Kidney epithelial cell (primary cell): ENCODE results near the gene MRPL21. TPM values are rescaled to one million over a fixed set of nuclear protein-coding genes. Genes with fewer than 3 reads are reported as not detected.
"Not testable (repeated sequence)": the region's sequence is repeated elsewhere in the genome, so short reads cannot be mapped to it uniquely, and the experiment has no call there.

Experiments used
- DNase-seq: peaks from one replicate; pipeline ENCODE4 v3.0.0-alpha.2; 2010; ENCODE audit warnings: low read depth
- H3K27me3 ChIP-seq: 2 replicates; pipeline ENCODE4 v1.6.0; 2011; ENCODE audit warnings: low read length; ENCODE audit not compliant: control insufficient read depth, insufficient read depth
- H3K36me3 ChIP-seq: 2 replicates; pipeline ENCODE4 v1.5.1; 2011; ENCODE audit warnings: low read length; ENCODE audit not compliant: control insufficient read depth, insufficient read depth
- H3K4me3 ChIP-seq: 2 replicates; pipeline ENCODE4 v1.5.1; 2011; ENCODE audit warnings: low read depth, mild to moderate bottlenecking, control low read depth, low read length
- total RNA-seq: library from RNA; depleted of rRNA; stranded (reverse); fragments of >200 nt; gene quantifications from 2 replicates; pipeline ENCODE4 v1.2.3, GENCODE V29; 2015
- TF ChIP-seq, protein P1 (sequence below): IDR thresholded peaks from 2 replicates; pipeline ENCODE4 v1.5.1; 2011; ENCODE audit warnings: mild to moderate bottlenecking, moderate library complexity, low read length, control low read depth, inconsistent platforms; ENCODE audit not compliant: insufficient read depth, poor library complexity, severe bottlenecking

The MRPL21 gene
- total RNA-seq, 1 donor from 2014 or later = 84.3 TPM

DNA sequence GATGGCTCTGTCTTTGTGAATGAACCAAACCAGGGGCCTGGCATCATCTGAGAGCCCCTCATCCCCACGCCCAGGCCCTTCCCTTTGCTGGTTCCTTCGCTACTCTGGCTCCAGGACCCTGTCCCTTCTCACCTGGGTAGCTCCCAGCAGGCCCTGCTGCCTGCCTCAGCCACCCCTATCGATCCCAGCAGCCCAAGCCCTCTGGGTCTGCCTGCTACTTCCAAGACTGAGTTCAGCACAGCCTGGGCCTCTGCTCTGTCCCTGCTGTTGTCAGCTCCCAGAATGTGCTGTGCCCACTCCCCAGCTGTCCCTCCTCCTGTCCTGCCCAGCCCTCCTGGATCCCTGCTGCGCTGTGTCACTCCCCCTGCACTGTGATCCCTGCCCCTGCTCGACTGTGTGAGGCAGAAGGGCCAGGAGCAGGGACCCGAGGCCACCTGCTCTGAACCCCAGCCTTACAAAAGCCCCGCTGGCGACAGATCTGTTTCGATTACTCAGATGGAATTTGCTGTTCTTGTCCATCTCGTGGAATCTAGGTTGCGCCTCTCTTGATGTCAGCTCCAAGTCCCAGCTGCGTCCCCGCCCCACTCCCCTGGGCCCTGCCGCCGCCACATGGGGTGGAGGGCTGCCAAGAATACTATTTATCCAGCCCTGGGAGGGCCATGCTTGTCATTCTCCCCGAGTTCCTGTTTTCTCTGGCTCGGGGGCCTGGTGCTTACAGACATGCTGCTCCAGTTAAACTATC lies 13.0 kb downstream of the MRPL21 start:
- Histone ChIP-seq H3K27me3 (no peaks in the 10 kb centered on the region), H3K4me3 (no peak overlapping the region), H3K36me3 (peaks cover 3% of the 10 kb centered on the region)
- TF ChIP-seq, protein P1, sequence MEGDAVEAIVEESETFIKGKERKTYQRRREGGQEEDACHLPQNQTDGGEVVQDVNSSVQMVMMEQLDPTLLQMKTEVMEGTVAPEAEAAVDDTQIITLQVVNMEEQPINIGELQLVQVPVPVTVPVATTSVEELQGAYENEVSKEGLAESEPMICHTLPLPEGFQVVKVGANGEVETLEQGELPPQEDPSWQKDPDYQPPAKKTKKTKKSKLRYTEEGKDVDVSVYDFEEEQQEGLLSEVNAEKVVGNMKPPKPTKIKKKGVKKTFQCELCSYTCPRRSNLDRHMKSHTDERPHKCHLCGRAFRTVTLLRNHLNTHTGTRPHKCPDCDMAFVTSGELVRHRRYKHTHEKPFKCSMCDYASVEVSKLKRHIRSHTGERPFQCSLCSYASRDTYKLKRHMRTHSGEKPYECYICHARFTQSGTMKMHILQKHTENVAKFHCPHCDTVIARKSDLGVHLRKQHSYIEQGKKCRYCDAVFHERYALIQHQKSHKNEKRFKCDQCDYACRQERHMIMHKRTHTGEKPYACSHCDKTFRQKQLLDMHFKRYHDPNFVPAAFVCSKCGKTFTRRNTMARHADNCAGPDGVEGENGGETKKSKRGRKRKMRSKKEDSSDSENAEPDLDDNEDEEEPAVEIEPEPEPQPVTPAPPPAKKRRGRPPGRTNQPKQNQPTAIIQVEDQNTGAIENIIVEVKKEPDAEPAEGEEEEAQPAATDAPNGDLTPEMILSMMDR = no peak
- DNase-seq = no peak

DNA sequence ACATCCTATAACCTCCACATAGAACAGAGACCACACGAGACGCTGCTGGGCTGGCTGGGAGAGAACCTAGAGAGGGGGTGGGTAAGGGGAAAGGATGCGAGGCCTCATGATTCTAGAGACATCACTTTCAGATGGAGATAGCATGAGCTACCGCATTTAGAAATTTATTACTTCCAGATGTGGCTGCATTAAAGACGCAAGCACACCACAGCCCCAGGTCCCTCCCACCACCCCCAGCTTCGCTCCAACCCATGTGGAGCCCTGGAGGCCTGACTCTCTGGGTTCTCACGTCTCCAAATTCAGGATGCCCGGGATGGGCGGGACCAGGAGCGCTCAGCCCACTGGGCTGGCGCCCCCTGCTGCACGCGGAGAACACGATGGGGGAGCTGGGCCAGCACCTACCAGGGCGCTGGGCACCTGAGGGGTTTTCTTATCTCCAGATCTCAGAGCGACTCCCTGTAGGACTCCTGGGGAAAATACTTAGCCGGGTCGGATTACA lies 13.6 kb downstream of the MRPL21 start:
- H3K36me3 ChIP-seq = peaks cover 3% of the 10 kb centered on the region
- no peaks in the 10 kb centered on the region for H3K27me3 ChIP-seq
- no peak for DNase-seq
- no peak overlapping the region for H3K4me3 ChIP-seq
- TF ChIP-seq, protein P1 = peak; percentile 60

- not testable (repeated sequence) for H3K27me3 ChIP-seq
These were observed 18.8 kb downstream of the MRPL21 start for GRCh38 chr11:68884827-68885226.

DNA sequence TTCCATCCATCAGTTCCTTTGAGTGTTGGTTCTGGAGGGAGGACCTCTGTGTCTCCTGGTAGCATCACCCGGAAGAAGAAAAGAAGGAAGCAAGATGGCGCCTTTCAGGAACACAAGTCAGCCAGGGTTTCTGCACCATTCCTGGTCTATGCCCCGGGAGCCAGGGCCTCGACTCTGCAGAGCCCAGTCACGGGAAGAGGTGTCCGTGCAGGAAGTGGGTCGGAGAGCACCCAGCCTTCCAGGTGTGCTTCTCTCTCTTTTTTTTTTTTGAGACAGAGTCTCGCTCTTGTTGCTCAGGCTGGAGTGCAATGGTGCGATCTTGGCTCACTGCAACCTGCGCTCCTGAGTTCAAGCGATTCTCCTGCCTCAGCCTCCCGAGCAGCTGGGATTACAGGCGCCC lies 21.2 kb downstream of the MRPL21 start:
- DNase-seq = no peak
- no peak overlapping the region for H3K4me3 ChIP-seq
- H3K27me3 ChIP-seq = no peaks in the 10 kb centered on the region
- H3K36me3 ChIP-seq = no peaks in the 10 kb centered on the region
- TF ChIP-seq, protein P1 = no peak

More at GRCh38 chr11:68884827-68885226, 18.8 kb downstream of the MRPL21 start:
- H3K4me3 ChIP-seq, DNase-seq, H3K36me3 ChIP-seq: not testable (repeated sequence)

GRCh38 chr11:68881320-68881719 lies 22.3 kb downstream of the MRPL21 start:
- Histone ChIP-seq H3K27me3 (no peaks in the 10 kb centered on the region), H3K36me3 (no peaks in the 10 kb centered on the region), H3K4me3 (no peak overlapping the region)
- no peak for DNase-seq
- TF ChIP-seq, protein P1 = no peak

- no peak for DNase-seq
- no peaks in the 10 kb centered on the region for H3K27me3 ChIP-seq
- H3K4me3 ChIP-seq = no peak overlapping the region
- H3K36me3 ChIP-seq = no peaks in the 10 kb centered on the region
- TF ChIP-seq, protein P1 = no peak
These were observed 22.8 kb downstream of the MRPL21 start for GRCh38 chr11:68880851-68881250.
